HG02642 (cell line): ENCODE results near the gene C15orf39.
"Not testable (repeated sequence)": the region's sequence is repeated elsewhere in the genome, so short reads cannot be mapped to it uniquely, and the experiment has no call there.

Source experiments
- ATAC-seq: cut with Tn5 transposase; IDR thresholded peaks from one replicate; pipeline ENCODE4 v1.9.1; 2021; ENCODE audit warnings: mild to moderate bottlenecking; ENCODE audit not compliant: unreplicated experiment, poor library complexity

The C15orf39 gene

DNA sequence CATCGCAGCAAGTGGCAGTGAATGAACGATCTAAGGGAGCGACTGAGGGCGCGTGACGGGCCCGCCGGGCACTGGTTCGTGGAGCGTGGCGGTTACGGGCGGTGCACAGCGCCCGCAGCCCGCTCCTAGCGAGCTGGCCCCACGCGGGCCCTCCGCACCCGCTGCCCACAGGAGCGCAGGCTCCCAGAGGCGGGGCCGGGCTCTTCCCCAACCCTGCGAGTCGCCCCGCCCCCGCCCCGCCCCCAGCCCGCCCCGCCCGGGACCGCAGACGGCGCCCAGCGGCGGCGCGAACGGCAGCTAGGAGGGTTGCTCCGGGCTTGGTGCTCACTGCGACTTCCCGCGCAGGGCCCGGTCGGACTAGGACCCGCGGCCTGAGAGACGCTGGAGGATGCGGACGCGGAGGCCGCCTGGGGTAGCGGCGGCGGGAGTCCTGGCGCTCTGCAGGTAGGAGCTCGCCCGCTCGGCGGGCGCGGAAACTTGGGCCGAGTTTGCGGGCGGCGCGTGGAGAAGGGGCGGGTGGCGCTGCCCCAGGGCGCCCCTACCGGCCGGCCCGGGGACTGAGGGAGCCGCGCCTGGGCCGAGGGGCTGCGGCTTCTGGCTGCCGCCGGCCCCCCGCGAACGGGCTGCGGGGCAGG, at the start of gene C15orf39:
Gene C15orf39, plus strand, starts transcription at position 267 of the 635 bp plus-strand sequence. CDS start 4,167 bp downstream, outside the sequence.
- peak; percentile 55 for ATAC-seq

DNA sequence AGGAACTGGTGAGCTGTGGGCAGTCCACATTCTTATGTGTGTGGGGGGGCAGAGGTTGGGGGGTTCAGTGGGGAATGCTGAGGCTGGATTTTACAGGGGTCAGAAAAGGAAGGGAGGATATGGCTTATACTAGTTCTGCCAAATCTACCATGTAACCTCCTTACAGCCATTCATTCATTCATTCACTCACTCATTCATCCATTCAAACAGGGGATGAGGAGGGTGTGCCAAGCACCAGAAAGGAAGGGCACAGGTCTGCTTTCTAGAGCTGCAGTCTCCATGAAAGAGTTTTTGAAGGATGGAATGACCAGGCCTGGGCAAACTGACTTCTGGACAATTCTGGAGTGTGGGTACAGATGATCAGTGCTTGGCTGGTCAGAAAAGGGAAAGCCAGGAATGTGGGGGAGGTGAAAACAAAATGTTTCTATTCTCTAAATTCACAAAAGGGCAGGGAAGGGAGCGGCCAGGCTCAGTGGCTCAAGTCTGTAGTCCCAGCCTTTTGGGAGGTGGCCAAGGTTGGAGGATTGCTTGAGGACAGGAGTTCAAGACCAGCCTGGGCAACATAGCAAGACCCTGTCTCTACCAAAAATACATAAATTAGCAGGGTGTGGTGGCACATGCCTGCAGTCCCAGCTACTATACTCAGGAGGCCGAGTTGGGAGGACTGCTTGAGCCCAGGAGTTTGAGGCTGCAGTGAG, 49.2 kb upstream of the C15orf39 start:
- no peak for ATAC-seq

DNA sequence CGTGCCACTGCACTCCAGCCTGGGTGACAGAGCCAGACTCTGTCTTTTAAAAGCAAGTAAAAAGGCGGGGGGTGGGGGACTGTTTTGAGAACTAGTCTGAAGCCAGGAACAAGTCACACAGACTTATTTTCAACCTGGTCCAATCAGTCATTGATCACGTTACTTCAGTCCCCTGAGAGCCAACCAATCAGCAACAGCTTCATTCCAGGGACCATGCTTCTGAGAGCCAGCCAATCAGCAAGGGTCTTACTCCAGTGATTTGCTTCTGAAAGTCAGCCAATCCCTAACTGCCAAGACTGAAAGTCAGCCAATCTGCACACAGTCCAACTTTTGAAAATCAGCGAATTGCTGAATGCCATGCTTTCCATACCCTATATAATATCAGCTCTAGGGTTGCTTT, 48.6 kb upstream of the C15orf39 start:
- ATAC-seq = no peak

DNA sequence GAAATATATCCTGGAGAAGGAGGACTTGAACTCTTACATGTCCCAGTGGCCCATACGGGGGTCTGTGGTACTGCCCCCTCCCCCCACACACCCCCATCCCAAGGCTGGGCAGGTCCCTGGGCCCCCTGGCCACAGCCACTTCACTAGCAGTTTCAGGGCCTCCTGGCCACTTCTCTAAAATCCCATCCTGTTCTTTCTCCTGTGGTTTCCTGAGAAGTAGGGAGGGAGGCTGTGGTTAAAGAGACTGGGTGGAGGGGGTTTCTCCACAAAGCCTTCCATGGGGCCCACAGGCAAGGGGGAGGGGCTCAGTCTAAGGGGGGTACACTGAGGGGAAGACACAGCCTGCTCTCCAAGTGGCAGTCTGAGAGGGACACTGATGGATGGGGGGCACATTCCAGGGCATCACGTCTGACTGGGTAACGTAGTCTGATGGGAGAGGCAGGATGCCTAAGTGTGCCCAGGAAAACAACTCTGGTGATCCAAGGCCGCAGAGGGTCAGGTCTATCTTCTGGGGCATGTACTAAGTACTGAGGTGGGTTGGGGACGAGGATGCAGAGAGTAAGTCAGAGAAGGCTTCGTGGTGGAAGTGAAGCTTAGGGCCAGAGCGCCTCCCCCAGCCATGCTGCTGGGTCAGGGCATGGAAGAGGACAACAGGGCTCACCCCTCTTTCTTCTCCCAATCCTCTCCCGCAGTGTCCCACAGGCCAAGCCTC, 48.0 kb upstream of the C15orf39 start:
- ATAC-seq = no peak

DNA sequence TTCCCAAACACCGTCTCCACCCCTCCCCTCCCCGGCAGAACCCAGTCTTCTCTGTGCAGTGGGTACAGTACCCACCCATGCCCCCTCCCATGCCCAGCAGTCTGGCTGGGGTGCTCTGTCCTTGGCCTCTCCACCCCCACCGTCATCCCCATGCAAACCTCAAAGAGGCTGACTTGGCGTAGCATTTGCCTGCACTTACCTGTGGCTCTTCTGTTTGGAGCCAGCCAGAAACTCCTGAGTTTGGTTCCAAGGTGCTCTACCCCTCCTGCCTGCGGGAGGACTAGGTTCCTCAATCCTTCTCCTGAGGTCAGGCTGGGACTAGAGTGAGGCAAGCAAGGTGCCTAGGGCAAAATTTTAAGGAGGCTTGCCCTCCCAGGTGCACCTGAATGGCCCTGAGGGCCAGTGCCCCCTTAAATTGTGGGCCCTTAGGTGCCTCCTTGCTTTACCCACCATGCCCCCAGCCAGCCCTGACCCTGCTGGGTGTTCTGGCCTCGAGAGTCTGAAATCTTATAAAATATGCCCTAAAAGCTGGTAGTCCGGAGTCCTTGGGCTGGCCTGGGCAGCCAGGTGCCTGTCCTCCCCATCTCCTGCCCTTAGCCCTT, 47.1 kb upstream of the C15orf39 start:
- no peak for ATAC-seq

DNA sequence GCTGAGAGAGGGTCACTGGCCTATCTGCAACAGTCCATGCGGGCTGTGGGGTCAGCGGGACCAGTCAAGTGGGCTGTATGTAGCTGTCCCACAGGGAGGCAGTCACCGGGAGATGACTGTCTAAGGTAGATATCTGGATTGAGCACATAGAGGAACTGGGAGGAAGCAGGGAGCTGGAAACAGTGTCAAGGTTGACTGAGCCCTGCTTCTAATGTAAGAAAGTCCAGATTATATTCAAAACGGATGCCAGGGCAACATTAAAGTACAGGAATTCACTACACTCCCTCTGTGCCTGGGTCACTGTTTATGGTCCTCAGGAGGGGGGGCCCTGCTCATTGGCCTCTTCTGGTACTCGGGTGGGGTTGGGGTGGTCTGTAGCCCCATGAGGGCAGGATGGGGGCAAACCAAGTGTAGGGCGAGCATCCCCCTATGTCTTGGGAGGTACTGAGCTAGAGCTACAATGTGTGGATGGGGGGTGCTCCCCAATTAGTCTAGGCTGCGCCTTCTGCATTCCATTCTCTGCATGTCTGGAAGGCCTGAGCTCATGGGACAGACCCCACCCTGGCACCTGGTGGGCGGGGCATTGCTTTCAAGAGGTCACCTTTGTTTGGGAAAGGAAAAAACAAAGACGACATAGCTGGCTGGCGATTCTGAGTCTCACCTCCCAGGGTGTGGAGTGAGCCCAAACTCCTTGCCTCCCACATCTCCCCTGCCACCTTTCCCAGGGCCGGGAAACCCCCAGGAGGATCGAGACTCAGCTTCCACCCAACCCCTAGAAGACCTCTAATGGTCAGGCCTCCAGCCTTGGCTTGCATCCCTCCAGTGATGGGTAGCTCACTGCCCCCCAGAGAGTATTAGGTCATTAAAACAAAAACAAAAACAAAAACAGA, 45.1 kb upstream of the C15orf39 start:
- no peak for ATAC-seq

DNA sequence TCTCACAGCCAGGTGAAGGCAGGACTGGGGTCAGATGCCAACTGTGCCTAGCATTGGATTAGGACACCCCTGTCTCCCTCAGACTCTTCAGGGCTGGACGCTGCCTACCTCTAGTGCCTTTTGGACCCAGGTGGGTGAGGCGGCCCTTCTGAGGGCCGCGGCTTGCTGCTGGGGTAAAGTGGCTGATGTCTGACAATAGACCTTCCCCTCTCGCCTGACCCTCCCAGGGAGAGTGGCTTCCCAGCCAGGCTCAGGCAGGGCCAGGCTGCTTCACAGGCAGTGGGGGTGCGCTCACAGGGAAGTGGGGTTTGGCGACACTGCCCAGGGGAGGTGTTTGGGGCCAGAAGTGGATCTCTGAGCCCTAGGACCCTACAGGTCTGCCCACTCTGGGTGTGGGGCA, 43.3 kb upstream of the C15orf39 start:
- ATAC-seq = no peak

DNA sequence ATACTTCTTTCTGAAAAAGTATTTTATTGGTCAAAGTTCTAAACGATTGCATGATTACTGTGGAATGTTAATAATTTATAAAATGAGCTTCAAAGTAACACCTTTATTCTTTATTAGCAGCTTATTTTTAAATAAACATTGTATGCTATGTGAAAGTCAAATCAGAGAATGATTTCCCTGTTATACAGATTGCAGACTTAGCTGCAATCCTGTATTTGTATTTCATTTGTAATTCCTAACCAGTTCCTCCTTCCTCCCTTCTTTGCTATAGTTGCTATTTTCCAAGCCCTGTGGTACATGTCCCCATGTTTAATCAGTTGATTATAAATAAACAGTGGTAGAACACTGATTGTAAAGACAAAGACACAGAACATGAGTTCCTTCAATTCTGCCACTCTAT, 42.4 kb upstream of the C15orf39 start:
- ATAC-seq = no peak

DNA sequence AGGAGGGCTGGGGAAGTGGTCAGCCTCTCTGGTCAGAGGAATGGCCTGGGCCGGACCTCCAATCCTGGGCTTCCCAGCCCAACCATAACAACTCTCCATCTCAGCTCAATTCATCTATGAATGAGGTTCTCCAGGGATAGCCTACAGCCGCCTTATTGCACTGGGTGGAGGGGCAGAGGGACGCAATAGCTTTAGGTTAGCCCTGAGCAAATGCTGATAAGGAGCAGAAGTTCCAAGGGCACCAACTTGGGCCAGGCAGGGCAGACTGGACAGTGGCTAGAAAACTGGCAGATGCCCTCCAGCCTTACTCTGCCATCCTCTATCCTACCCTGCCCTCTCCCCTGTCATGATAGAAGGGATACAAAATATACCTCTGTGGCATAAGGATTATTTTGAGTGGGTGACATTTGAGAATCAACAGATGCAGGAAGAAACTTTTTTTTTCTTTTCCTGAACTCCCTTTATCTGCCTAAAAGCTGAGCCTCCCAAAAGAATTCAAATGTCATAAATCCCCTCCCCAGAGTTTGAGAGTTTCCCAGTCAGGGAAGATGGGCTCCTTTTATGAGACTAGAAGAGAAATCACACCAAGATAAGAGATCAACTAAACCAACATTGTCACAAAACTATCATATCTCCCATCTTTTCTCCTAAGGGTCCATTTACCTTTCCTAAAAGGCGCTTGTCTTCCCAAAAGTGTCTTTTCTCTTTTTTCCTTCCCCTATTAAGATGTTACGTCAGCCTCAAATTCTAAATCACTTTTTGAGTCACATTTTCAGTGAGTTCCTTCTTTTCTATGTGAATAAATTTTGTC, 40.4 kb upstream of the C15orf39 start:
- no peak for ATAC-seq

DNA sequence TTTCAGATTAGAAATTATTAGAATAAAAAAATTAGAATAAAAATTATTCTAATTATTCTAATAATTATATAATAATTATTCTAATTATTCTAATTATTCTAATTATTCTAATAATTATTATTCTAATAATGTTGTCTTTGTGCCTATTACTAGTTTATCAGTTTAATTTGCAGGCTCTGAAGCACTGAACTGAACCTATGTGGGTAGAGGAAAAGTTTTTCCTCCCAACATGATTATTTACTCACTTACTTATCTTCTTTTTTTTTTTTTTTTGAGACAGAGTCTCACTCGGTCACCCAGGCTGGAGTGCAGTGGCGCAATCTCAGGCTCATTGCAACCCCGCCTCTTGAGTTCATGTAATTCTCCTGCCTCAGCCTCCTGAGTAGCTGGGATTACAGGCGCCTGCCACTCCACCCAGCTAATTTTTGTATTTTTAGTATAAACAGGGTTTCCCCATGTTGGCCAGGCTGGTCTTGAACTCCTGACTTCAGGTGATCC, 39.7 kb upstream of the C15orf39 start:
- no peak for ATAC-seq

DNA sequence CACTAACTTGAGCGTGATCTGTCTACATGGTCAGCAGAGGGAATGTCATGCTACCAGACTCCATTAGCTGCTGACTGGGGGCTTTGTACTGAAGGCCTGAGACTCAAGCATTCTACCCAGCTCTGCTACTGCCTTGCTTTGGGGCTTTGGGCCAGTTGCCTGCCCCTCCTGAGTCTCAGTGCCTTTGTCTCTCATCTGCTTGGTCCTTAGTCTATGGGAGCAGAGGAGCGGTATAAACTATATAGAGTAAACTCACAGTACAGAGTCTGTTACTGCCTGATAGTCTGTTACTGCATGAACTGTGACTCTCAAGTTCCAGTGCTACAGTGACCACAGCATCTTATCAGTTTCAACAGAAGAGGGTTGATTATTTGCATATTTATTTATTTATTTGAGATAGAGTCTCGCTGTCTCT, 38.5 kb upstream of the C15orf39 start:
- ATAC-seq = no peak

DNA sequence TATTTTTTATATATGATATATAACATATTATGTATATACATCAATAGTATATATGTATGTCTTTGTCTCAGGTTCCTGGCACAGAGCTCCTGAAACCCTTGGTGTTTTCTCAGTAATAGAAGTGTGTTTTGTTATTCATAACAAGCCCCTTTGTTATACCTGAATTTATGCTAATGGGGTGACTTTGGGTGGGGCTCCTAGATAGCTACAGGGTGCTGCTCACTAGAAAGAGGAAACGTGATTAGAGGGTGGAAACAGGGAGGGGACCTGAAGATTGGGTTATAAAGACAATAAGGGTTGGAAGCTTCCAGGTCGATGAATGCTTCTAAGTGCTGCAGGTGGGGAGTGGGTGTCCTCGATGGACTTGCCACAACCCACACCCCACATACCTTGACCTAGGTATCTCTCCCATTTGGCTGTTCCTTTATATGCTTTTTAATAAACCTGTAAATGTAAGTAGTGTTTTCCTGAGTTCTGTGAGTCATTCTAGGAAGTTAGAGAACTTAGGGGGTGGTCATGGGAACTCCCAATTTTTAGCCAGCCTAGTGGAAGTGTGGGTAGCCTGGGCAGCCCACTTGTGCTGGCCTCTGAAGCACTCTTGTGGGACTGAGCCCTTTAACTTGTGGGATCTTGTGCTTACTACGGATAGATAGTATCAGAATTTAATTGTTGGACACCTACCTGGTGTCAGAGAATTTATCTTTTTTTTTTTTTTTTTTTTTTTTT, 36.9 kb upstream of the C15orf39 start:
- no peak for ATAC-seq

DNA sequence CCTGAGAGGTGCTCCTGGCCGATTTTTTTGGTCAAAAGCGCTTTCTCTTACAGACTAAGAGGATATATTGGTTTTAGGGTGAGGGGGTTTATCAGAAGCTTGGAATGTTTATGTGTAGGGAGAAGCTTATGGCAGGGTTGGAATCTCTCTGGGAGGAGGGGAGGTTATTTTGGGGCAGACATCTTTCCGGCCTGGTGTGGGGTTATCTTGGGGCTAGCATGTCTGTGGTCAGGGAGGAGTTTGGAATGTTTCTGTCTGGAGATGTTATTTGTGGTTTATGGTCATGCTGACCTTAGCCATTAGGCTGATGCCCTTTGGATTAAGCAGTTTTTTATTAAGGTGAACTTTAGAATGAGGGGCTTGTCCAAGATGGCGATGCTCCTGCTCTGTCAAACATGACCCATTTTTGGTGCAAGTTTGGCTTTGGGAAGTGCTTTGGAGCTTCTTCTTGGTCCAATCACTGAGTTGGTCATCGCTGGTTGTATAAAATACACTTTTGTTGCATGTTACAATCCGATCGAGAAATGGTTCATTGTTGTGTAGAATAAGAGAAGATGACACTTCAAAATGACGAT, 35.1 kb upstream of the C15orf39 start:
- ATAC-seq = not testable (repeated sequence)

DNA sequence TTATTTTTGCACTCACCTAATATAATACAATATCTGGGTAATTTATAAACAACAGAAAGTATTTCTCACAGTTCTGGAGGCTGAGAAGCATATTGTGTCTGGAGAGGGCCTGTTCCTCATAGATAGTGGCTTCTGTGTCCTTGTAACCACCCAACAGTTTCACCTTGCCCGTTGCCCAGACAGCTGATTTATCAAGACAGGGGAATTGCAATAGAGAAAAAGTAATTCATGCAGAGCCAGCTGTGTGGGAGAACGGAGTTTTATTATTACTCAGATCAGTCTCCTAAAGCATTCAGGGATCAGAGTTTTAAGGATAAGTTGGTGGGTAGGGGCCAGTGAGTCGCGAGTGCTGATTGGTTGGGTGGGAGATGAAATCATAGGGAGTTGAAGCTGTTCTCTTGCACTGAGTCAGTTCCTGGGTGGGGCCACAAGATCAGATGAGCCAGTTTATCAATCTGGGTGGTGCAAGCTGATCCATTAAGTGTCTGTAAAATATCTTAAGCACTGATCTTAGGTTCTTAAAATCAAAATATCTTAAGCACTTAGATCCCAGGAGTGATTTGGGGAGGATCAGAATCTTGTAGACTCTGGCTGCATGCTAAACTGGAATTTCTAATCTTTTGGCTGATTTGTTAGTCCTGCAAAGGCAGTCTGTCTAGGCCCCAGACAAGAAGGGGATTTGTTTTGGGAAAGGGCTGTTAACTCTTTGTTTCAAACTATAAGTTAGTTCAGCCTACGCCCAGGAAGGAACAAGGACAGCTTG, 33.9 kb upstream of the C15orf39 start:
- ATAC-seq = no peak

DNA sequence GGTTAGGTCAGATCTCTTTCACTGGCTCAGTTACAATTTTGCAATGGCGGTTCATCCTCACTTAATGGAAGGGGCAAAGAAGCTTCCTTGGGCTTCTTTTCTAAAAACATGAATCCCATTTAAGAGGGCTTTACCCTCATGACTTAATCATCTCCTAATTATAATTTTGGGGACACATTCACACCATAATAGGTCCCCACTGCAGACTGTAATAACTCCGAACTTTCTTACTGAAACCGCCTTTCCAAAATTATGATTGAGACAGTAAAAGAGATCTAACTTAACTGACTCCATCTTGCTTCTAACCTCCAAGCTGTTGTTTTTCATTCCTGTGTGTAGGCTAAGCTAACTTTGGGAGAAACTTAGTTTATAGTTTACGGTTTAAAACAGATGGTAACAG, 33.3 kb upstream of the C15orf39 start:
- no peak for ATAC-seq

DNA sequence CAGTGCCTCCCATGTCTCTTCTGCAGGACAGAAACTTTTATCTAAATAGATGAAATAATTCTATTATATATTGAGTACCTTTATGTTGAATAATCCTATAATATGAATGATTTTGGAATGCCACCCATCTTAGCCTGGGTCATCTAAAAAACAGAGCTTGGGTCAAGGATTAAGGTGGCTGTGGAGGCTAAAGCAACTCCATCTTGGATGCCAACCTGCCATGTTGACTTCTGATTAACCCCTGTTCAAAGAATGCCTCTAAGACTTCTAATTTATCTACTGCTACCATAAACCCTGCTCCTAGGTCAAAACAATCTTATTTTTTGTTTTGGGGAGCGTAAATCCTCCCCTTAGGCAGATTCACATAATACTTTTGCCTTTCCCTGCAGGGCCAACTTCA, 31.5 kb upstream of the C15orf39 start:
- no peak for ATAC-seq

DNA sequence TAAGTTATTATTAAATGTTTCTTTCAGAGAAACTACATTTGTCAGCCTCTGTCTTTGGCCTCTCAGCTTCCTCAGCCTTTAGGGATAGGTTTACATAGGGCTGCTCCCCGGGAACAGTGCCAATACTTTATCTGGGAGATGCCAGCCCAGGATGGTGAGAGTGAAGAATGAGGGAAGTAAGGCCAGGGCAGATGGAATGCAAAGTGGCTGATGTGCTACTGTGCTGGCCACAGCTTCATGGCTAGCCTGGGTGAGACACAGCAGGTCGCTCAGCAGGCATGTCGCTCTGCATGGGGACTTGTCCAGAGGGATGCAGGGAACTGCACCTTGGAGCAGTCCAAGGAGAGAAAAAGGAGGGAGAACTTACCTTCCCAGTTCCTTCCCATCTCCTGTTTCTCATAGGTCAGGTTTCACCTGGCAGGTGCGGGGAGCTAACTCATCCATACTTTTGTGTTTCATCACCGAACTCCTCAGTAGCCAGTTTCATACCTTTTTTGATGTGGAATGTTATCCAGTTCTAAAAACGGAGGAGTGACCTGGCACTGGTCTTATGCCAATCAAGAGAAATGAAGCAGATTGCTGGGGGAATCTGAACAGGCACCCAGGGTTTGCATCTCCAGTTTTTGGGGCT, 30.9 kb upstream of the C15orf39 start:
- ATAC-seq = no peak
